B cell (primary cell): ENCODE measurements around the gene SPEG. TPM values are rescaled to one million over a fixed set of nuclear protein-coding genes. Genes with fewer than 3 reads are reported as not detected.

ENCODE experiments used
- ATAC-seq: fragments of 200-7000 bp; cut with Tn5 transposase; one replicate; pipeline ENCODE4 v1.10.0; 2021; ENCODE audit warnings: low read depth, mild to moderate bottlenecking, moderate number of reproducible peaks, moderate library complexity
- CTCF ChIA-PET: fragments of 350-600 bp; sonication (Branson Sonifier 250); formaldehyde crosslinking; loops from one replicate; lab custom pipeline; 2021; ENCODE audit warnings: antibody characterized with exemption, inconsistent platforms; lab: Charles Lee
- POLR2A ChIA-PET: fragments of 350-600 bp; sonication (Branson Sonifier 250); formaldehyde crosslinking; loops from one replicate; lab custom pipeline; 2021; ENCODE audit warnings: antibody characterized with exemption; lab: Charles Lee
- DNase-seq: peaks from one replicate; pipeline ENCODE4 v3.0.0; 2013
- H2AFZ ChIP-seq: 2 replicates; pipeline ENCODE4 v1.6.1; 2012; ENCODE audit warnings: mild to moderate bottlenecking, low read depth, low read length; ENCODE audit not compliant: insufficient read depth, poor library complexity, severe bottlenecking
- H3K27ac ChIP-seq, 2 donors: 1 replicate in 1 of 2; 2 replicates in 1 of 2; pipeline ENCODE4 v1.5.1; 2012 to 2013; ENCODE audit warnings: low read length in 2 of 2, mild to moderate bottlenecking in 2 of 2, moderate library complexity in 1 of 2
- H3K27me3 ChIP-seq, 4 experiments: fragments of 200-600 bp in 1 of 4; sonication (generic) in 1 of 4; replicated peaks in 1 of 4; 1 replicate in 2 of 4; 2 replicates in 2 of 4; pipeline versions ENCODE4 v1.6.1 to v1.7.0; 2013 to 2016; ENCODE audit warnings: low read length in 3 of 4, mild to moderate bottlenecking in 2 of 4, mixed read lengths in 1 of 4, moderate library complexity in 1 of 4; ENCODE audit not compliant: insufficient read depth in 4 of 4, control insufficient read depth in 3 of 4; ENCODE audit errors: control extremely low read depth in 1 of 4
- H3K36me3 ChIP-seq, 2 experiments: replicated peaks in 1 of 2; 1 replicate in 1 of 2; 2 replicates in 1 of 2; pipeline versions ENCODE4 v1.6.1 to v1.7.1; 2013; ENCODE audit warnings: low read length in 1 of 2; ENCODE audit not compliant: insufficient read depth in 2 of 2, control insufficient read depth in 1 of 2; ENCODE audit errors: control extremely low read depth in 1 of 2, extremely low read depth in 1 of 2
- H3K4me1 ChIP-seq, 2 donors: fragments of 200-600 bp in 1 of 2; sonication (generic) in 1 of 2; 1 replicate in 1 of 2; 2 replicates in 1 of 2; pipeline versions ENCODE4 v1.5.1 to v1.6.1; 2013 to 2017; ENCODE audit warnings: low read length in 2 of 2; ENCODE audit not compliant: control insufficient read depth in 2 of 2, insufficient read depth in 2 of 2
- H3K4me2 ChIP-seq: replicated peaks from 2 replicates; pipeline ENCODE3; 2012; ENCODE audit warnings: mild to moderate bottlenecking, low read depth, low read length; ENCODE audit not compliant: poor library complexity, severe bottlenecking
- H3K4me3 ChIP-seq, 5 experiments: fragments of 200-600 bp in 1 of 5; sonication (generic) in 1 of 5; 1 replicate in 3 of 5; 2 replicates in 2 of 5; pipeline versions ENCODE4 v1.5.1 to v1.7.0; 2011 to 2016; ENCODE audit warnings: low read length in 4 of 5, mild to moderate bottlenecking in 4 of 5, low read depth in 2 of 5, control low read depth in 1 of 5, moderate library complexity in 1 of 5; ENCODE audit not compliant: insufficient read depth in 1 of 5; ENCODE audit errors: control extremely low read depth in 1 of 5, extremely low read depth in 1 of 5
- H3K79me2 ChIP-seq: fragments of 200-600 bp; sonication (generic); one replicate; pipeline ENCODE4 v1.6.0; 2016; ENCODE audit warnings: low read length; ENCODE audit not compliant: control insufficient read depth, insufficient read depth
- H3K9ac ChIP-seq: fragments of 200-600 bp; sonication (generic); 2 replicates; pipeline ENCODE4 v1.6.1; 2017; ENCODE audit warnings: mild to moderate bottlenecking, low read length, moderate library complexity
- H3K9me3 ChIP-seq, 3 donors: one replicate each; pipeline versions ENCODE4 v1.6.1 to v1.7.1; 2013; ENCODE audit warnings: low read length in 2 of 3; ENCODE audit not compliant: control insufficient read depth in 2 of 3, insufficient read depth in 1 of 3; ENCODE audit errors: control extremely low read depth in 1 of 3
- H4K20me1 ChIP-seq: 2 replicates; pipeline ENCODE4 v1.6.0; 2012; ENCODE audit warnings: mild to moderate bottlenecking, low read length; ENCODE audit not compliant: insufficient read depth, control insufficient read depth, poor library complexity, severe bottlenecking
- H3K27ac Mint-ChIP-seq: one replicate; pipeline ENCODE4 v1.8.0; 2021; ENCODE audit warnings: mixed read lengths
- H3K27me3 Mint-ChIP-seq: one replicate; pipeline ENCODE4 v1.8.0; 2021; ENCODE audit warnings: mixed read lengths
- H3K4me1 Mint-ChIP-seq: one replicate; pipeline ENCODE4 v1.8.0; 2021; ENCODE audit warnings: mixed read lengths
- H3K4me3 Mint-ChIP-seq: one replicate; pipeline ENCODE4 v1.8.0; 2021; ENCODE audit warnings: mixed read lengths
- H3K9me3 Mint-ChIP-seq: one replicate; pipeline ENCODE4 v1.8.0; 2022; ENCODE audit warnings: mixed read lengths; ENCODE audit not compliant: insufficient read depth
- CTCF ChIP-seq: fragments of 200-600 bp; IDR thresholded peaks from one replicate; pipeline ENCODE4 v1.8.0; 2022; ENCODE audit warnings: antibody characterized with exemption, mild to moderate bottlenecking
- EZH2 ChIP-seq: IDR thresholded peaks from 2 replicates; pipeline ENCODE4 v1.6.1; 2012; ENCODE audit warnings: borderline replicate concordance, low read depth, mild to moderate bottlenecking, moderate library complexity, low read length; ENCODE audit not compliant: insufficient read depth, poor library complexity, severe bottlenecking
- WGBS: methylation state at CpG from one replicate; pipeline ENCODE4 v1.1.5; 2013; ENCODE audit warnings: missing lambda C conversion rate; ENCODE audit not compliant: insufficient coverage; 5-methylcytosine and 5-hydroxymethylcytosine counted together
- intact Hi-C: fragments of 100-400 bp; cut with micrococcal nuclease; formaldehyde crosslinking; loops from one replicate; pipeline ENCODE4 v1.10.0; 2022
- polyA plus RNA-seq: library from polyadenylated mRNA; depleted of rRNA; stranded (reverse); fragments of >200 nt; gene quantifications from 2 replicates; pipeline ENCODE4 v1.2.3, GENCODE V29; 2012
- total RNA-seq, 2 donors: library from RNA; stranded (reverse); fragments of 120-200 nt in 1 of 2; gene quantifications; 1 replicate in 1 of 2; 2 replicates in 1 of 2; pipeline versions ENCODE4 v1.2.3 to v1.2.4, GENCODE V29; 2013 to 2022

SPEG gene
- total and polyA plus RNA-seq, 2 donors (not counting 1 experiment from before 2014, with no cell fraction given) = 0.03 to 0.74 TPM

GRCh38 chr2:219538504-219538951, 103.9 kb downstream of the SPEG start:
- H3K27ac ChIP-seq = no peak overlapping the region
- Mint-ChIP-seq H3K27me3 (peaks cover 19% of the 10 kb centered on the region), H3K9me3 (no peaks in the 10 kb centered on the region), H3K27ac (no peak overlapping the region), H3K4me3 (no peak overlapping the region), H3K4me1 (peaks cover 17% of the 10 kb centered on the region)
- no peak overlapping the region for H3K4me3 ChIP-seq
- no peaks in the 10 kb centered on the region for H3K79me2 ChIP-seq
- 70% methylated on average over 2 of the region's 6 CpGs for WGBS
- TF ChIP-seq EZH2 = no peak
- no peak for TF ChIP-seq CTCF
- ChIA-PET CTCF (interaction anchor here (1.0 kb wide), 1 partner anchor 8 kb away, joined by 3 read pairs; no protein-coding TSS in a partner anchor), POLR2A (no interaction called here)
- no peaks in the 10 kb centered on the region for H4K20me1 ChIP-seq
- H3K27me3 ChIP-seq = peaks cover 0 to 68% (median 12%) of the 10 kb centered on the region in 4 experiments
- no peak overlapping the region for H2AFZ ChIP-seq
- peaks cover 20 to 21% of the 10 kb centered on the region in 2 donors for H3K4me1 ChIP-seq
- ATAC-seq = no peak
- H3K9ac ChIP-seq = no peak overlapping the region
- H3K4me2 ChIP-seq = no peak overlapping the region
- no peak for DNase-seq
- H3K9me3 ChIP-seq = peaks cover 0 to 15% (median 0%) of the 10 kb centered on the region in 3 donors
- intact Hi-C loops = no loop called here
- no peaks in the 10 kb centered on the region for H3K36me3 ChIP-seq

- Mint-ChIP-seq H3K4me3 (no peak overlapping the region), H3K4me1 (peaks cover 18% of the 10 kb centered on the region), H3K27me3 (peaks cover 18% of the 10 kb centered on the region), H3K27ac (no peak overlapping the region), H3K9me3 (no peaks in the 10 kb centered on the region)
- Histone ChIP-seq H3K9ac (no peak overlapping the region), H3K4me3 (no peak overlapping the region), H3K9me3 (peaks cover 0 to 20% (median 0%) of the 10 kb centered on the region in 3 donors), H3K4me2 (no peak overlapping the region), H3K79me2 (no peaks in the 10 kb centered on the region), H3K27ac (no peak overlapping the region), H3K27me3 (peaks cover 0 to 74% (median 13%) of the 10 kb centered on the region in 4 experiments), H3K36me3 (no peaks in the 10 kb centered on the region), H4K20me1 (no peaks in the 10 kb centered on the region), H3K4me1 (peaks cover 23 to 26% of the 10 kb centered on the region in 2 donors), H2AFZ (no peak overlapping the region)
- intact Hi-C loops = no loop called here
- no peak for DNase-seq
- ChIA-PET CTCF (interaction anchor here (0.8 to 3.5 kb wide), 3 partner anchors 9 to 104 kb away, joined by 3 to 29 read pairs (median 3); no protein-coding TSS in a partner anchor), POLR2A (no interaction called here)
- TF ChIP-seq CTCF (no peak), EZH2 (no peak)
- no peak for ATAC-seq
- 96% methylated on average over 32 of the region's 32 CpGs for WGBS
Observed at GRCh38 chr2:219538956-219539788, 104.5 kb downstream of the SPEG start.
